ENCODE results near the gene SCART1. TPM values are rescaled to one million over a fixed set of nuclear protein-coding genes. Genes with fewer than 3 reads are reported as not detected.

Gene SCART1
- total RNA-seq, 1 experiment from 2014 or later, result 3.7 TPM

- H3K9me3 ChIP-seq (ENCODE audit: control insufficient read depth in 1 of 2, insufficient read depth in 1 of 2, low read depth in 1 of 2, low read length in 2 of 2), result no peaks in the 10 kb centered on the region
- H3K27ac ChIP-seq (ENCODE audit: low read depth, low read length), result no peak overlapping the region
- ChIA-PET RAD21 (ENCODE audit: low non-redundant PET in 1 of 2, low total read pairs in 2 of 2, uncharacterized antibody in 2 of 2, unreplicated experiment in 2 of 2) (no interaction called here), CTCF (no interaction called here), POLR2A (no interaction called here)
- no peaks in the 10 kb centered on the region for H3K27me3 ChIP-seq (ENCODE audit: insufficient read depth, low read length)
- no peak for TF ChIP-seq EGR1 (IDR thresholded peaks at IDR 0.05; ENCODE audit: low read depth)
- no peak for TF ChIP-seq SRF (IDR thresholded peaks at IDR 0.05; ENCODE audit: low read depth)
- no peak for TF ChIP-seq POLR2AphosphoS5 (IDR thresholded peaks at IDR 0.05; ENCODE audit: low read depth, low read length)
- no peak for TF ChIP-seq POLR2A (IDR thresholded peaks at IDR 0.05; ENCODE audit: borderline replicate concordance, extremely low read depth, insufficient read depth, insufficient read length)
- TF ChIP-seq SP1 (IDR thresholded peaks at IDR 0.05; ENCODE audit: low read depth), result no peak
- TF ChIP-seq RAD21 (IDR thresholded peaks at IDR 0.05; ENCODE audit: low read depth), result no peak
- TF ChIP-seq MAX (IDR thresholded peaks at IDR 0.05), result no peak
- no peak for TF ChIP-seq ZNF274 (IDR thresholded peaks at IDR 0.05; ENCODE audit: low read depth, low read length)
- intact Hi-C loops (cut with micrococcal nuclease), result no loop called here
- H3K79me2 ChIP-seq (ENCODE audit: insufficient read depth, low read length), result peaks cover 17% of the 10 kb centered on the region
- no peaks in the 10 kb centered on the region for H3K9me2 ChIP-seq (ENCODE audit: insufficient read depth)
- H3K9ac ChIP-seq (ENCODE audit: low read length), result no peak overlapping the region
- no peak for ATAC-seq
- no peak for DNase-seq (ENCODE audit: low read depth, low spot score)
- H3K4me1 ChIP-seq (ENCODE audit: control insufficient read depth in 1 of 2, insufficient read depth in 2 of 2, low read length in 2 of 2), result no peaks in the 10 kb centered on the region
- H4K20me1 ChIP-seq (ENCODE audit: insufficient read depth), result no peaks in the 10 kb centered on the region
- H3K36me3 ChIP-seq (ENCODE audit: control insufficient read depth in 1 of 2, insufficient read depth in 2 of 2, low read length in 2 of 2), result peaks cover 0 to 14% of the 10 kb centered on the region in 2 experiments; a peak in 2 of 4 replicates
- H3K4me2 ChIP-seq (ENCODE audit: low read length), result no peak overlapping the region
- BruUV-seq (replicated peaks), result no TSS peak
- no peak overlapping the region for H3K4me3 ChIP-seq (replicated peaks in 1 of 2; ENCODE audit: low read depth in 1 of 2, low read length in 2 of 2)
- no peak overlapping the region for H2AFZ ChIP-seq (ENCODE audit: low read depth, low read length, poor library complexity, severe bottlenecking)
Measured at GRCh38 chr10:133415752-133416151, 38.0 kb upstream of the SCART1 start.

- ATAC-seq, result no peak
- Histone ChIP-seq H3K4me3 (replicated peaks in 1 of 2; ENCODE audit: low read depth in 1 of 2, low read length in 2 of 2) (no peak overlapping the region), H3K79me2 (ENCODE audit: insufficient read depth, low read length) (no peaks in the 10 kb centered on the region), H3K9ac (ENCODE audit: low read length) (no peak overlapping the region), H3K4me1 (ENCODE audit: control insufficient read depth in 1 of 2, insufficient read depth in 2 of 2, low read length in 2 of 2) (no peaks in the 10 kb centered on the region), H2AFZ (ENCODE audit: low read depth, low read length, poor library complexity, severe bottlenecking) (no peak overlapping the region), H3K4me2 (ENCODE audit: low read length) (no peak overlapping the region), H4K20me1 (ENCODE audit: insufficient read depth) (no peaks in the 10 kb centered on the region), H3K9me2 (ENCODE audit: insufficient read depth) (no peaks in the 10 kb centered on the region), H3K9me3 (ENCODE audit: control insufficient read depth in 1 of 2, insufficient read depth in 1 of 2, low read depth in 1 of 2, low read length in 2 of 2) (no peaks in the 10 kb centered on the region), H3K36me3 (ENCODE audit: control insufficient read depth in 1 of 2, insufficient read depth in 2 of 2, low read length in 2 of 2) (peaks cover 0 to 3% of the 10 kb centered on the region in 2 experiments; a peak in 1 of 4 replicates), H3K27ac (ENCODE audit: low read depth, low read length) (no peak overlapping the region), H3K27me3 (ENCODE audit: insufficient read depth, low read length) (no peaks in the 10 kb centered on the region)
- ChIA-PET POLR2A (no interaction called here), RAD21 (ENCODE audit: low non-redundant PET in 1 of 2, low total read pairs in 2 of 2, uncharacterized antibody in 2 of 2, unreplicated experiment in 2 of 2) (no interaction called here), CTCF (no interaction called here)
- BruUV-seq (replicated peaks), result no TSS peak
- DNase-seq (ENCODE audit: low read depth, low spot score), result no peak
- intact Hi-C loops (cut with micrococcal nuclease), result no loop called here
- TF ChIP-seq ZBTB33 (IDR thresholded peaks at IDR 0.05; ENCODE audit: extremely low read depth, insufficient replicate concordance, low read length), result no peak
- TF ChIP-seq TCF7L2 (IDR thresholded peaks at IDR 0.05; ENCODE audit: borderline replicate concordance, extremely low read depth, insufficient read depth, insufficient read length), result no peak
- TF ChIP-seq ZNF274 (IDR thresholded peaks at IDR 0.05; ENCODE audit: low read depth, low read length), result no peak
- no peak for TF ChIP-seq RAD21 (IDR thresholded peaks at IDR 0.05; ENCODE audit: low read depth)
- TF ChIP-seq EGR1 (IDR thresholded peaks at IDR 0.05; ENCODE audit: low read depth), result no peak
- TF ChIP-seq CTCF (IDR thresholded peaks at IDR 0.05 in 2 of 3, conservative IDR thresholded peaks at IDR 0.05 in 1 of 3; ENCODE audit: borderline replicate concordance in 1 of 3, insufficient read depth in 1 of 3, low read depth in 2 of 3, low read length in 2 of 3), result no peak
- TF ChIP-seq CBX3 (IDR thresholded peaks at IDR 0.05; ENCODE audit: low read depth), result no peak
Measured at GRCh38 chr10:133418289-133418993, 35.3 kb upstream of the SCART1 start.

All from HCT116 (cell line).